Hematopoietic multipotent progenitor cell treated with erythropoietin and hydrocortisone succinate and interleukin-3 and kit ligand, for 17 days (in vitro differentiated cells): ENCODE measurements around the gene SEPHS2.
"Not testable (repeated sequence)": the region's sequence is repeated elsewhere in the genome, so short reads cannot be mapped to it uniquely, and the experiment has no call there.

Experiments used
- DNase-seq: peaks from one replicate; pipeline ENCODE4 v3.0.0-alpha.2; 2015; ENCODE audit warnings: low spot score

Gene SEPHS2, protein sequence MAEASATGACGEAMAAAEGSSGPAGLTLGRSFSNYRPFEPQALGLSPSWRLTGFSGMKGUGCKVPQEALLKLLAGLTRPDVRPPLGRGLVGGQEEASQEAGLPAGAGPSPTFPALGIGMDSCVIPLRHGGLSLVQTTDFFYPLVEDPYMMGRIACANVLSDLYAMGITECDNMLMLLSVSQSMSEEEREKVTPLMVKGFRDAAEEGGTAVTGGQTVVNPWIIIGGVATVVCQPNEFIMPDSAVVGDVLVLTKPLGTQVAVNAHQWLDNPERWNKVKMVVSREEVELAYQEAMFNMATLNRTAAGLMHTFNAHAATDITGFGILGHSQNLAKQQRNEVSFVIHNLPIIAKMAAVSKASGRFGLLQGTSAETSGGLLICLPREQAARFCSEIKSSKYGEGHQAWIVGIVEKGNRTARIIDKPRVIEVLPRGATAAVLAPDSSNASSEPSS

DNA sequence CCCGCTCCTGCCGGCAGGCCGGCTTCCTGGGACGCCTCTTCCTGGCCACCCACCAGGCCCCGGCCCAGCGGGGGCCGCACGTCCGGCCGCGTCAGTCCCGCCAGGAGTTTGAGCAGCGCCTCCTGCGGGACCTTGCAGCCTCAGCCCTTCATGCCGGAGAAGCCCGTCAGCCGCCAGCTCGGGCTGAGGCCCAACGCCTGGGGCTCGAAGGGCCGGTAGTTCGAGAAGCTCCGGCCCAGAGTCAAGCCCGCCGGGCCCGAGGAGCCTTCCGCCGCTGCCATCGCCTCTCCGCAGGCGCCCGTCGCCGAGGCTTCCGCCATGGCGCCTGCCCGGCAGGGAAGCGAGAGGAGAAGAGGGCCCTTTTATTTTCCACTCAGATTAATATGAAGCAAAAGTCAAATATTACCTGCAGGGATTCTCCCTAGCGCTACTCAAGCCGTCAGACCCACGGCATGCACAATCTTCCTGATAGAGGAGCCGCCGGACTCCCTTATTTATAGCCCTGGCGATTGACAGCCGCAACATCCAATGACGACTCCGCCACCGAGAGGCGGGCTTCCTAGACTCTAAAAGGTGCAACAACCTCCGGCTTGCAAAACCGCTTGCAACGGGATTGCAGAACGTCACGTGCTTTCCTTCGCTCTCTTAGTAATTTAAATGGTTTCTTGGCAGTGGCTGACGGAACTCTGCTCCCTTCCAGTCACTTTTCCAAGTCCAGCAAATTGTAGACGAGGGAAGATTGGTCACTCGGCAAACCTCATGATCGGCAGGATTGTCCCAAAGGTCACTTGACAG is at the start of gene SEPHS2:
SEPHS2 (minus strand) TSS at position 467 of the 795 bp plus-strand sequence; CDS start at position 320, 147 bp downstream.
- peak; percentile 97 for DNase-seq

DNA sequence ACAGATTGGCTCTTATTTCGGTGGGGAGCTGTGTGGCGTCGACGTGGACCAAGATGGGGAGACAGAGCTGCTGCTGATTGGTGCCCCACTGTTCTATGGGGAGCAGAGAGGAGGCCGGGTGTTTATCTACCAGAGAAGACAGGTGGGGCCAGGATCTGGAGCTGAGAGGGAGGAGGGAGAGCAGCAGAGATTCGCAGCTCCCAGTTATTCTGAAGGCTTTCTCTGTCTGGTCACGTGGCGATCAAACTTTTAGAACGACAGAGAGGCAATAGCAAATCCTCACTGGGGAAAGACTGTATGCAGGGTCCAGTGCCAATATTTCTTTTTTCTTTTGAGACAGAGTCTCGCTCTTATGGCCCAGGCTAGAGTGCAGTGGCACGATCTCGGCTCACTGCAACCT is 49.0 kb upstream of the SEPHS2 start:
- no peak for DNase-seq

DNA sequence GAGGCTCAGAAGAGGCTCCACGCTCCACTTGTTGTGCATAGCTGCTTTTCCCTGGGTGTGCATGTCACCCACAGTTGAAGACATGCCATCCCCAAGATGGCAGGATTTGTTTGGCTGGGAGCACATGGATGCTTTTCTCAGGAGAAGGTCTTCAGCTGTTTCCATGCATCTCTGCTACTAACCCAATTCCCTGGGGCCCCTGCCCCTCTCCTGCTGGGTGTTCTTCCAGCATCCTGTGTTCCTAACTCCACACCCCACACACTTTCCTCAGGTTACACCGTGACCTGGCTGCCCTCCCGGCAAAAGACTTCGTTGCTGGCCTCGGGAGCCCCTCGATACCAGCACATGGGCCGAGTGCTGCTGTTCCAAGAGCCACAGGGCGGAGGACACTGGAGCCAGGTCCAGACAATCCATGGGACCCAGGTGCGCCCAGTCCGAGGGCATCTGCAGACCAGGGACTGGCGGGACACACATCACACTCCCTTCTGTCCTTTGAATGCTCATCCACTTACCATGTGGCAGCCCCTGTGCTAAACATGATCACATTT is 48.3 kb upstream of the SEPHS2 start:
- DNase-seq = no peak

DNA sequence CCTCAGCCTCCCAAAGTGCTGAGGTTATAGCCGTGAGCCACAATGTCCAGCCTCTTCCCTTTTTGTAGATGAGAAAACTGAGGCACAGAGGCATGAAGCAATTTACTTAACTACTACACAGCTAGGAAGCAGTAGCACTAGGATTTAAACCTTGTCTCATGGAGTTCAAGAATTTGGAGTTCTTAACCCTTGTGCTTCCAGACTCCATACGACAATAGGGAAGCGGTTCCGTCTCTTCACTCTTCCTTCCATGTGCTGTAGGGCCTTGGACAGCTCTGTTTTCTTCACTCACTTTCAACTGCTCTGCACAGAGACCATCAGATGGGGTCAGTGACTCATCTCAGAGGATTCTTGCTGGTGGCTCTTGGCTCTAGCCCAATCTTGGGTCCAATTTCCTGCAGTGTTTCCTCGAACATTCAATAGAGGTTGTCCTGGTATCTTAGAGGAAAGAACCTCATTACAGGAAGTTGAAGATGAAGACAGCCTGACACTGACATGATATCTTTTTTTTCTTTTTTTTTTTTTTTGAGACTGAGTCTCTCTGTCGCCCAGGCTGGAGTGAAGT is 46.2 kb upstream of the SEPHS2 start:
- no peak for DNase-seq

DNA sequence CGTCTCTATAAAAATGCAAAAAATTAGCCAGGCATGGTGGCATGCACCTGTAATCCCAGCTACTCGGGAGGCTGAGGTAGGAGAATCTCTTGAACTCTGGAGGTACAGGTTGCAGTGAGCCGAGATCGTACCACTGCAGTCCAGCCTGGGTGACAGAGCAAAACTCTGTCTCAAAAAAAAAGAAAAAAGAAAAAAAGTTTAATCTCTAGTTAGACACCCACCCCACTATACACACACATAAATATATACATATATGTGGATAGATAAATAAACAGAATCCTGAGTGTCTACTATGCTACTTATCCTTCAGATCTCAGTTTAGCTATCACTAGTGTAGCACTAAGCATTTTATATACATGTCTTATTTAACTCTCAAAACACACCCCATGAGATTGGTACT is 45.6 kb upstream of the SEPHS2 start:
- DNase-seq = no peak

DNA sequence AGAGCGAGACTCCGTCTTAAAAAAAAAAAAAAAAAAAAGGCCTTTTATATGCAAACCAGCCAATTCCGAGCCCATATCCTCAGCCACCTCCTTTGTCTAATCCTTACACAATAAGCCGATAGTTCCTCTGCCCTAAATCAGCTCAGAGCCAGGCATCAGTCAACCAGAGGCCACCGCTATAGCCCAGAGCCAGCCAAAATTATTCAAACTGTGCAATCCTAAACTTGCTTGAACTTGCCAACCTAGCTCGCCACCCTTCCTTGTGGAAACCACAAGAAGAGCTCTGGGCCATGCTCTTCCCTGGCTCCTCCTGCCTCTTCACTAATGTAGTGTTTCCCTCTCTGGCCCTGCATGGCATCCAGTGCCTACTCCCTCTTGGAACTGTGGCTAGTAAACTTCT is 44.5 kb upstream of the SEPHS2 start:
- no peak for DNase-seq

DNA sequence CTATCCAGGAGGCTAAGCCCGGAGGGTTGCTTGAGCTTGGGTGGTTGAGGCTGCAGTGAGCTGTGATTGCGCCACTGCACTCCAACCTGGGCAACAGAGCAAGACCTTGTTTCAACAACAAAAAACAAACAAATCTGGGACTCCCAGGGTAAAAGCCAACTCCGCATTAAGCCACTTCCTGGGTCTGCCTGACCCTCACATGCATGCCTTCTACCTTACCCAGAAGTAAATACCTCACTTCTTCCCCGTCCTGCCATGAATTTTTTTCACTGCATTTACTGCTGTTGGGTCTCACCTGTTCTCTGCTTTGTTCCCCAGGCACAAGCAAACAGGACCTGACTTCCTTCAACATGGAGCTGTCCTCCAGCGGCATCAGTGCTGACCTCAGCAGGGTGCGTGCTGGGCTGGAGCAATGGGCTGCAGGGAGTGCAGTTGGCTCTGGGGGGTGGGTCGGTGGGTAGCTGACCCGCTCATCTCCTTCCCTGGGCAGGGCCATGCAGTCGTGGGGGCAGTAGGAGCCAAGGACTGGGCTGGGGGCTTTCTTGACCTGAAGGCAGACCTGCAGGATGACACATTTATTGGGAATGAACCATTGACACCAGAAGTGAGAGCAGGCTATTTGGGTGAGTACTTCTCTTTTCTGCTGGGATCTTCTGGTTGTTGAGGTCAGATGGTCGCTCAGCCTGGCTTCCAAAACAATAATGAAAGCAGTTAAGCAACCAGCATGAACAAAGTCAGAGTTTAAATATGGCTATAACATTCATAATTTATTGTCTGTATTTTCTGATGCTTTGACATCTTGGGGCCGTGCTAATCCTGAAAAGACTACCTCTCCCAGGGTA is 43.3 kb upstream of the SEPHS2 start:
- DNase-seq = no peak

DNA sequence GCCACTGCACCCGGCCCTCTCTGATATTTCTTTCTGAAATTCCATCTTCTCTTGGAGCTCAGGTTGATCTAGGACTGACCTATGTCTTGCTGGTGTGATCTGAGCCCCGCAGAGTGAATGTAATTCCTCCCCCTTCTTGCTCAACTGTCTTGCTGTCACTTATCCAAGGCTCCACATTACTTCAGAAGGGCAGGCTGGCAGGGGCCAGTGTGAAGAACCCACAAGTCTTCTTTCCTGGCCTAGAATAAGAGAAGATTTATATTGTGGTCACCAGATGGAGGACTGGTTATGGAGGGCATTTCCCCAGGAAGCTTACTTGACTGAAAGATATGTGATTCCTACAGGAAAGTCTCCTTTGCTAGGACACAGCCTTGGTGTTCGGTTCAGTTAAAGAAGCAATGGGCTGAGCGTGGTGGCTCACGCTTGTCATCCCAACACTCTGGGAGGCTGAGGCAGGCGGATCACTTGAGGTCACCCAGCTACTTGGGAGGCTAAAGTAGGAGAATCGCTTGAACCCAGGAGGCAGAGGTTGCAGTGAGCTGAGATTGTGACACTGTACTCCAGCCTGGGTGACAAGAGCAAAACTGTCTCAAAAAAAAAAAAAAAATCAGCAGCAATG is 40.3 kb upstream of the SEPHS2 start:
- no peak for DNase-seq

DNA sequence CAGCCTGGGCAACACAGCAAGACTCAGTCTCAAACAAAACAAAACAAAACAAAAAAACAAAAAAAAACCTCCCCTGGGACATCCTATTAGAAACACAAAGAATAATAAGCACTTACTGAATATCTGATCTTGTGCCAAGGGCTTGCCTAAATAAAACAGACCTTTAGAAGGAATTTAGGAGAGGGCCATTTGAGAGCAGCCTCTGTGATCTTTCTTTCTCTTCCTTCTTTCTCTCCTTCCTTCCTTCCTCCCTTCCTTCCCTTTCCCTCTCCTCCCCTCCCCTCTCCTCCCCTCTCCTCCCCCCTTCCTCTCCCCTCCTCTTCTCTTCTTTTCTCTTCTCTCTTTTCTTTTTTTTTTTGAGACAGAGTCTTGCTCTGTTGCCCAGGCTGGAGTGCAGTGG is 39.2 kb upstream of the SEPHS2 start:
- no peak for DNase-seq

DNA sequence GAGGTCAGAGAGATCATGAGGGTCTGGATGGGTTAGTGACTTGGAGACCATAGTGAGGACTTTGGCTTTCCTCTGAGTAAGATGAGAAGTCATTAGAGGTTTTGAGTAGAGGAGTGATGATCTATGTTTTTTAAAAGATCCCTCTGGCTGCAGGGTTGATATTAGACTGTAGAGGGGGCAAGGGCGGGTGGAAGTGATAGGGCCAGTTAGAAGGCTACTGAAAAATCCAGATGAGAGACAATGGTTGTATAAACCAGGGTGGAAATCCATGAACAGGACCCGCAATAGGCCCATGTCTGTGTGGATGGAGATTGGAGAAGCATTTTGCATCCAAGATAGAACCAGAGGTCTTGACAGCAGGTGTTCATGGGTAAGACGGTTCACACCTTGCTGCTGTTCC is 36.7 kb upstream of the SEPHS2 start:
- peak; percentile 50 for DNase-seq

DNA sequence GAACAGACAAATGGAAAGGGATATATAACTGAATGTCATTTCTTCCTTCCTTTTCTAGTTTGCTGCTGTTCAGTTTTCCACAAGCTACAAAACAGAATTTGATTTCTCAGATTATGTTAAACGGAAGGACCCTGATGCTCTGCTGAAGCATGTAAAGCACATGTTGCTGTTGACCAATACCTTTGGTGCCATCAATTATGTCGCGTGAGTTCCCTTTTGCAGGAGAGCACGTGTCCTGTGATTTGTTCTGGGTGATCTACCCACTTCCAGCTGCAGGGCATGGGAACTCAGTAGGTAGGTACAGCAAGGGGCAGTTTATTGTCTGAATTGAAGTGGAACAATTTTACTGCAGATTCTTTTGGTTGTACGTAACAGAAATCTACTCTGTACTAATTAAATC is 35.7 kb upstream of the SEPHS2 start:
- DNase-seq = no peak

DNA sequence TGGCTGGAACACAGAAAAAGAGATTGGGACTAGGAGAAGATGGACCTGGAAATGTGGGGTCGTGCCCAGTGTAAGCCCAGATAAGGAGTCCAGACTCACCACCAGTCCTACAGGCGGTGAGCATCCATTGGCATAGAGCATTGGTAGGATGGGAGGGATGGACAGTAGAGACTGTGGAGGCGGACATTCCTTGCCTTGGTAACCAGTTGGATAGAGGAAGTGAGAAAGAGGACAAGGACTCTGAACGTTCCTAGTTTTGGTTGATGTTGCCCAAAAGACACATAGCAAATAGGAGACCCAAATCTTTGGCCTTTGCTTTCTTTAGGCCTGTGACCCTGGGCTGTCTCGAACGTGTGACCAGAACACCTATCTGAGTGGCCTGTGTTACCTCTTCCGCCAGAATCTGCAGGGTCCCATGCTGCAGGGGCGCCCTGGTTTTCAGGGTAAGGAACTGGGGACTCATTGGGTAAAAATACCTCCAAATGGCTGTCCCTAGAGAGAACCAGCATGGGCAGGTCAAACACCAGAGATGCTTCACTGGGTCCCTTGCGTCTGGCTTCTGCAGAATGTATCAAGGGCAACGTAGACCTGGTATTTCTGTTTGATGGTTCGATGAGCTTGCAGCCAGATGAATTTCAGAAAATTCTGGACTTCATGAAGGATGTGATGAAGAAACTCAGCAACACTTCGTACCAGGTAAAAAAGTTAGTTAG is 33.2 kb upstream of the SEPHS2 start:
- no peak for DNase-seq

DNA sequence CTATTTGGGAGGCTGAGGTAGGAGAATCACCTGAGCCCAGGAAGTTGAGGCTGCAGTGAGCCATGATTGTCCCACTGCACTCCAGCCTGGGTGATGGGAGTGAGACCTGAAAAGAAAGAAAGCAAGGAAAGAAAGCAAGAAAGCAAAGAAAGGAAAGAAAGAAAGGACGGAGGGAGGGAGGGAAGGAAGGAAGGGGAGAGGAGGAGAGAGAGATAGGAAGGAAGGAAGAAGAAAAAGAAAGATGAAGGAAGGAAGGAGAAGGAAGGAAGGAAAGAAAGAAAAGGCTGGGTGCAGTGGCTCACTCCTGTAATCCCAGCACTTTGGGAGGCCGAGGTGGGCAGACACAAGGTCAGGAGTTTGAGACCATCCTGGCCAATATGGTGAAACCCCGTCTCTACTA is 32.1 kb upstream of the SEPHS2 start:
- not testable (repeated sequence) for DNase-seq

DNA sequence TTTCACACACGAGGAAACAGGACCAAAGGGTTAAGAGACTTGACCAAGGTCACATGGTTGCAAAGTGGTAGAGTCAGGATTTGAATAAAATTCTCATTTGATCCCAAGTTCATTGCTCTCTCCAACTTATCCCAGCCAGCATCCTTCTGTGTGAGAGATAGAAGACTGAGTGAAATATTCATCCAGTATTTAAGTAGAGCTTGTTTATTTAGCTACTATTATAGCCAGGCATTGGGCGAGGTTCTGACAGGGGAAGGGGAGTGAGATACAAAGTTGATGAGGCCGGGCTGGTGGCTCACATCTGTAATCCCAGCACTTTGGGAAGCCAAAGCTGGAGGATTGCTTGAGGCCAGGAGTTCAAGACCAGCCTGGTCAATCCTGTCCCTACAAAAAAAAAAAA is 31.3 kb upstream of the SEPHS2 start:
- DNase-seq = no peak

DNA sequence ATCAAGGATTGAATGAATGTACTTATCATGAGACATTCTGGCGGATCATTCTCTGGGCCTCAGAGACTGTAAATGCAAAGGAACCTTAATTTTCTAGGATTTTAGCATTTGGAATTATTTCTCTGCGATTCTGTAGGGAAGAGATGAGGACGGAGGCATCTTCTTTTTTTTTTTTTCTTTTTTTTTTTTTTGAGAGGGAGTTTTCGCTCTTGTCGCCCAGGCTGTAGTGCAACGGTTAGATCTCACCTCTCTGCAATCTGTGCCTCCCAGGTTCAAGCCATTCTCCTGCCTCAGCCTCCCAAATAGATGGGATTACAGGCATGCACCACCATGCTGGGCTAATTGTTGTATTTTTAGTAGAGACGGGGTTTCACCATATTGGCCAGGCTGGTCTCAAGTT is 29.0 kb upstream of the SEPHS2 start:
- no peak for DNase-seq

DNA sequence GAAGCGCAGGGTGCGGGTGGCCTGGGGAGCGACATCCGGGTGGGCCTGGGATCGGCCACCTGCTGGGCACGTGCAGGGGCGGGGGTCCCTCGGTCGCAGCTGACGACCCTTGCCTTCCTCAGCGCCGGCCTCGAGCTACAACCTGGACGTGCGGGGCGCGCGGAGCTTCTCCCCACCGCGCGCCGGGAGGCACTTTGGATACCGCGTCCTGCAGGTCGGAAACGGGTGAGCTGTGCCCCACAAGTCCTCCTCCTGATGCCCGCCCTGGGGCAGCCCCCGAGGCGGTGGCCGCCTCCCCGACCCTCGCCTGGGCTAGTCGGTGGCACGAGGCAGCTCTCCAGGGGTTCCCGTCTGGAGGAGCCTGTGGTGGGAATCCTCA is 28.4 kb upstream of the SEPHS2 start:
- no peak for DNase-seq

DNA sequence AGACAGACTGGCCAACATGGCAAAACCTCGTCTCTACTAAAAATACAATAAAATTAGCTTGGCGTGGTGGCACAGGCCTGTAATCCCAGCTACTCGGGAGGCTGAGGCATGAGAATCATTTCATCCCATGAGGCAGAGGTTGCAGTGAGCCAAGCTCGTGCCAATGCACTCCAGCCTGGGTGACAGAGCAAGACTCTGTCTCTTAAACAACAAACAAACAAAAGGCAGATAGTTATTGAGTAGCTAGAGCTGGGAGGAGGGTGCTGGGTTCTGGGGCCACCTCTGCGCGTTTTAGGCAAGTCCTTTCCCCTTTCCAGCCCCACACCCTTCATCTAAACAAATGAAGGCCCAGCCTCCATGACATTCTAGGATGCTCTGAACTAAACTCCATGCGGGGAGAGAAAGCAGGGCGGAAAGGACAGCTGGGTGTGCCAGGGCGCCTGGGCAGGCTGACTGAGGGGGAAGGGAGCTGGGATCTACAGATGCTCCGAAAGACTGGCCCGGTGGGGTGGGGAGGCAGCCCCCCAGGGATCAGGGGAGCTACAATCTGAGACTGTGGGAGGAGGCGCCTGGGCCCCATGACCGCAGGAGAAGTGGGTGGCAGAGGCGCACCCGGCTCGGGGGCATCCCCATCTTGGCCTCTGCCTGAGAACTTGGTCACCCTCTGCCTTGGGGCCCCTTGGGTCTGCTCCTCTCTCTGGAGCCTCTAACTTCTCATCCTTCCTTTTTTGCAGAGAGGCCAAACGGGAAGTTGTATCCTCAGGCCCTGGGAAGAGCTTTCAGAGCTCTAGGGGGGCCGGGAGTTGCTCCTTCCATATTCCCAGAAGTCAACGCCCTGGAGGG is 27.8 kb upstream of the SEPHS2 start:
- DNase-seq = no peak

DNA sequence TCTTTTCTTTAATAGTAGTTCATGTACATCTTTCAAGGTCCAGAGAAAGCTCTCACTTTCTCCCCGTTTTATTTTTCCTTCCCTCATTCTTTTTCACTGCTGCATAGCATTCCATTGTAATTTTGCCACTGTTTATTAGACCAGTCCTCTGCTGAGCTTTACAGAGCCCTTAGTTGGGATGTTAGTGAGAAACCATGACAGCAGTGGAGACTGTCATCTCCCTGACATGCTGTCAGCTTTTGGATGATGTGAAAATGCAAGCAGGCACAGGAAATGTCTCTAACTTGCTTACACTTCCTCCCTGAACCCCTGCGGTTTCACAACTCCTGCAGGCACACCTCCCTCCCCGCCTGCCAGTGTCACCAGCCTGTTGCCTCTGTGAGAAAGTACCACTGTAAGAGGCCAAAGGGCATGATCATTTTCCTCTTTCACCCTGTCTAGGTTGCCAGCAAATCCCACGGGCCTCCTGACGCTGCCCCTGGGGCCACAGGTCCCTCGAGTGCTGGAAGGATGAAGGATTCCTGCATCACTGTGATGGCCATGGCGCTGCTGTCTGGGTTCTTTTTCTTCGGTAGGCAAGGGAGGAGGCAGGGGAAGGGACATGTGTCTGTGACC is 26.8 kb upstream of the SEPHS2 start, which contains the start of gene ITGAL:
ITGAL (plus strand) TSS at position 415 of the 615 bp plus-strand sequence; CDS start at position 511, 96 bp downstream.
- DNase-seq = no peak

DNA sequence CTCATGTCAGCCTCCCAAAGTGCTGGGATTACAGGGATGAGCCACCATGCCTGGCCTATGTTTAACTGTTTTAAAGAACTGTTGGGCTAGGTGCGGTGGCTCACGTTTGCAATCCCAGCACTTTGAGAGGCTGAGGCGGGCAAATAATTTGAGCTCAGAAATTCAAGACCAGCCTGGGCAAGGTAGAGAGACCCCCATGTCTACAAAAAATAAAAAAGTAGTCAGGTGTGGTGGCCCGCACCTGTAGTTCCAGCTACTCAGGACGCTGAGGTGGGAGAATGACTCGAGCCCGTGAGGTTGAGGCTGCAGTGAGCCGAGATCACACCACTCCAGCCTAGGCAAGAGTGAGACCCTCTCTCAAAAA is 24.9 kb upstream of the SEPHS2 start:
- no peak for DNase-seq
